ENCODE data around the gene NCAPD2.
"Not testable (repeated sequence)": the region's sequence is repeated elsewhere in the genome, so short reads cannot be mapped to it uniquely, and the experiment has no call there.

The NCAPD2 gene

GRCh38 chr12:6548966-6549683 is 55.2 kb downstream of the NCAPD2 start:
- DNase-seq (ENCODE audit: low spot score): peak; percentile 61

GRCh38 chr12:6549684-6550151 is 55.8 kb downstream of the NCAPD2 start:
- no peak for DNase-seq (ENCODE audit: low spot score)

GRCh38 chr12:6550294-6551062 is 56.6 kb downstream of the NCAPD2 start:
- no peak for DNase-seq (ENCODE audit: low spot score)

GRCh38 chr12:6551063-6551461 is 57.2 kb downstream of the NCAPD2 start:
- DNase-seq (ENCODE audit: low spot score): peak; percentile 71

GRCh38 chr12:6551496-6552139 is 57.7 kb downstream of the NCAPD2 start:
- peak; percentile 75 for DNase-seq (ENCODE audit: low spot score)

- DNase-seq (ENCODE audit: low spot score): peak; percentile 47
Measured at GRCh38 chr12:6552140-6552551, 58.2 kb downstream of the NCAPD2 start.

GRCh38 chr12:6553051-6553868 is 59.4 kb downstream of the NCAPD2 start:
- peak; percentile 73 for DNase-seq (ENCODE audit: low spot score)

GRCh38 chr12:6554168-6555017 is 60.5 kb downstream of the NCAPD2 start:
- peak; percentile 77 for DNase-seq (ENCODE audit: low spot score)

GRCh38 chr12:6555018-6555691 is 61.3 kb downstream of the NCAPD2 start:
- DNase-seq (ENCODE audit: low spot score): no peak

- DNase-seq (ENCODE audit: low spot score): not testable (repeated sequence)
Measured at GRCh38 chr12:6556496-6556817, 62.6 kb downstream of the NCAPD2 start.

GRCh38 chr12:6556857-6557256 is 63.0 kb downstream of the NCAPD2 start:
- DNase-seq (ENCODE audit: low spot score): no peak

- DNase-seq (ENCODE audit: low spot score): peak; percentile 77
Measured at GRCh38 chr12:6558014-6558760, 64.3 kb downstream of the NCAPD2 start.

GRCh38 chr12:6559500-6559899 is 65.6 kb downstream of the NCAPD2 start:
- DNase-seq (ENCODE audit: low spot score): no peak

GRCh38 chr12:6560501-6561205 is 66.8 kb downstream of the NCAPD2 start:
- DNase-seq (ENCODE audit: low spot score): no peak

GRCh38 chr12:6562881-6563280 is 69.0 kb downstream of the NCAPD2 start:
- DNase-seq (ENCODE audit: low spot score): no peak

GRCh38 chr12:6563448-6564050 is 69.6 kb downstream of the NCAPD2 start:
- peak; percentile 74 for DNase-seq (ENCODE audit: low spot score)

- peak; percentile 13 for DNase-seq (ENCODE audit: low spot score)
Measured at GRCh38 chr12:6567112-6567670, 73.3 kb downstream of the NCAPD2 start.

- DNase-seq (ENCODE audit: low spot score): no peak
Measured at GRCh38 chr12:6569312-6569711, 75.4 kb downstream of the NCAPD2 start.
